Activated naive CD8-positive, alpha-beta T cell treated with anti-CD3 and anti-CD28 coated beads for 36 hours (primary cell): ENCODE measurements around the gene DPP3. TPM values are rescaled to one million over a fixed set of nuclear protein-coding genes. Genes with fewer than 3 reads are reported as not detected.

Experiments used
- DNase-seq: peaks from one replicate; pipeline ENCODE4 v3.0.0; 2021
- H3K27ac Mint-ChIP-seq: one replicate; pipeline ENCODE4 v1.8.0; 2022; ENCODE audit warnings: mild to moderate bottlenecking, moderate library complexity, mixed read lengths
- H3K27me3 Mint-ChIP-seq: one replicate; pipeline ENCODE4 v1.8.0; 2022; ENCODE audit warnings: mild to moderate bottlenecking, mixed read lengths
- H3K36me3 Mint-ChIP-seq: one replicate; pipeline ENCODE4 v1.8.0; 2021; ENCODE audit warnings: mild to moderate bottlenecking, mixed read lengths
- H3K4me1 Mint-ChIP-seq: one replicate; pipeline ENCODE4 v1.8.0; 2021; ENCODE audit warnings: mixed read lengths
- H3K4me3 Mint-ChIP-seq: one replicate; pipeline ENCODE4 v1.8.0; 2022; ENCODE audit warnings: mild to moderate bottlenecking, moderate library complexity, mixed read lengths
- H3K9me3 Mint-ChIP-seq: one replicate; pipeline ENCODE4 v1.8.0; 2022; ENCODE audit warnings: mixed read lengths
- total RNA-seq, 2 experiments: library from RNA; stranded (reverse); gene quantifications; one replicate each; pipeline ENCODE4 v1.2.3, GENCODE V29; 2021

DPP3 gene
- total RNA-seq, 2 experiments from 2014 or later: 70.7 to 75.3 TPM

- Mint-ChIP-seq H3K9me3 (no peaks in the 10 kb centered on the region), H3K4me3 (no peak overlapping the region)
- DNase-seq: no peak
These were observed 67.4 kb downstream of the DPP3 start for GRCh38 chr11:66547662-66548009.

DNA sequence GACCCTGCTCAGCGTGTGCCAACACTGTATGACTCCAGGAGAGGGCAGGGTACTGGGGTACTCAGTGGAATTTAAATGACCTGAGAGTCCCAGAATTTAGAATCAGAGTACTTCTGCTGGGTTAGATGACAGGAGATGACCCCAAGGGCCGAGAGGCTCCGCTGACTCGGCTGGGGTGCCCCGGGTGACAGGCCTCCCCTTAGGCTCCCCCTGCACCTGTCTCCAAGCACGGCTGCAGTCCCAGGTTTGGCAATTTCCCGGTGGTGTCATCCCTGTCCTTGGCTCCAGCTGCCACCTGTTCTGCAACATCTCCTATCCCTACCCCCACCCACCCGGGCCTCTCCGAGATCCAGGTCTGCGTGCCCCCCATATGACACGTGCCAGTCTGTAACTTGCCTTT is 67.8 kb downstream of the DPP3 start:
- peaks cover 20% of the 10 kb centered on the region for H3K4me1 Mint-ChIP-seq
- no peak for DNase-seq
- no peak overlapping the region for H3K27ac Mint-ChIP-seq
- no peak overlapping the region for H3K4me3 Mint-ChIP-seq
- H3K27me3 Mint-ChIP-seq: no peaks in the 10 kb centered on the region
- H3K36me3 Mint-ChIP-seq: no peaks in the 10 kb centered on the region
- no peaks in the 10 kb centered on the region for H3K9me3 Mint-ChIP-seq

More at GRCh38 chr11:66547662-66548009, 67.4 kb downstream of the DPP3 start:
- H3K27me3 Mint-ChIP-seq: no peaks in the 10 kb centered on the region
- H3K36me3 Mint-ChIP-seq: no peaks in the 10 kb centered on the region
- H3K27ac Mint-ChIP-seq: no peak overlapping the region
- peaks cover 21% of the 10 kb centered on the region for H3K4me1 Mint-ChIP-seq

GRCh38 chr11:66548774-66549630 is 68.8 kb downstream of the DPP3 start:
- no peaks in the 10 kb centered on the region for H3K27me3 Mint-ChIP-seq
- H3K4me3 Mint-ChIP-seq: no peak overlapping the region
- H3K4me1 Mint-ChIP-seq: peaks cover 11% of the 10 kb centered on the region
- H3K36me3 Mint-ChIP-seq: no peaks in the 10 kb centered on the region
- H3K9me3 Mint-ChIP-seq: no peaks in the 10 kb centered on the region
- no peak overlapping the region for H3K27ac Mint-ChIP-seq
- DNase-seq: no peak

- Mint-ChIP-seq H3K36me3 (no peaks in the 10 kb centered on the region), H3K4me1 (peaks cover 6% of the 10 kb centered on the region), H3K27me3 (no peaks in the 10 kb centered on the region), H3K9me3 (no peaks in the 10 kb centered on the region), H3K27ac (no peak overlapping the region), H3K4me3 (no peak overlapping the region)
- no peak for DNase-seq
These were observed 69.5 kb downstream of the DPP3 start for GRCh38 chr11:66549696-66550095.

GRCh38 chr11:66550887-66551286 is 70.7 kb downstream of the DPP3 start:
- peaks cover 5% of the 10 kb centered on the region for H3K27me3 Mint-ChIP-seq
- H3K36me3 Mint-ChIP-seq: no peaks in the 10 kb centered on the region
- no peak overlapping the region for H3K27ac Mint-ChIP-seq
- H3K9me3 Mint-ChIP-seq: no peaks in the 10 kb centered on the region
- no peak overlapping the region for H3K4me3 Mint-ChIP-seq
- peaks cover 2% of the 10 kb centered on the region for H3K4me1 Mint-ChIP-seq
- no peak for DNase-seq

DNA sequence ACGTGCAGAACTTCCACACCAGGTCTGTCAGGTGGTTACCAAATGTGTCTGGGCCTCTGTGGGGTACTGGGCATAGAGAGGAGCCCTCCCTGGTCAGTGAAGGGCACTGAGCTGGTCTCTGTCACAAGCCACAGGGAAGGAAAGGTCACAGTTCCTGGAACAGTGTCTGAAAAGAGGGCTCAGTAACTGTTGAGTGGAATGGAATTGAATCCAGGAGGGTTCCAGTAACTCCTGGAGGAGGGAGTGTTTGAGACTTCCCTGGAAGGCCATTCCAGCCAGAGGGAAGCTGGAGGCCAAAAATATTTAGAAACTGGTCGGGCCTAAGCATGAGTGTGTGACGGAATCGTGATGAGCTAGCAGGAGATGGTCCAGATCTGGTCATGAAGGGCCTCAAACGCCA is 74.4 kb downstream of the DPP3 start:
- Mint-ChIP-seq H3K27ac (no peak overlapping the region), H3K4me1 (no peaks in the 10 kb centered on the region), H3K27me3 (peaks cover 26% of the 10 kb centered on the region)

DNA sequence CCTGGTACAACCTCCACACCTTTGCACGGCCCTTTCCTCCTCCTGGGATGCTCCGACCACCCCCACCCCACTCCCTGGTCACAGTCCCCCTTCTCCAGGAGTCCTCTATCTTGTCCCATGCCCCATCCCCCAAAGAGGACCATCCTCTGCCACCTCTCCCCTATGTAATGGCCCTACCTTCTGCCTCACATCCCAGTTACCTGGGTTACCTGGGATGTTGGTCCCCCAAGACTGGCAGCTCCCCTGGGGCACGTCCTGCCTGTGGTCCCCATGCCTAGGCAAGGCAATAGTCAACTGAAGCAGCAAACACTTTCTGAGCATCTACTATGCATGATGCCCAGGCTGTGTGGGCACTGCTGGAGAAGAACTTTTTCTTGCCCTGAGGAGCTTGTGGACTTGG is 75.2 kb downstream of the DPP3 start:
- Mint-ChIP-seq H3K4me1 (no peaks in the 10 kb centered on the region), H3K27ac (no peak overlapping the region), H3K36me3 (no peaks in the 10 kb centered on the region), H3K27me3 (peaks cover 26% of the 10 kb centered on the region), H3K4me3 (no peak overlapping the region), H3K9me3 (no peaks in the 10 kb centered on the region)
- DNase-seq: no peak

More for the DNA sequence above, 74.4 kb downstream of the DPP3 start:
- no peaks in the 10 kb centered on the region for H3K9me3 Mint-ChIP-seq
- no peak for DNase-seq
- no peaks in the 10 kb centered on the region for H3K36me3 Mint-ChIP-seq
- H3K4me3 Mint-ChIP-seq: no peak overlapping the region

DNA sequence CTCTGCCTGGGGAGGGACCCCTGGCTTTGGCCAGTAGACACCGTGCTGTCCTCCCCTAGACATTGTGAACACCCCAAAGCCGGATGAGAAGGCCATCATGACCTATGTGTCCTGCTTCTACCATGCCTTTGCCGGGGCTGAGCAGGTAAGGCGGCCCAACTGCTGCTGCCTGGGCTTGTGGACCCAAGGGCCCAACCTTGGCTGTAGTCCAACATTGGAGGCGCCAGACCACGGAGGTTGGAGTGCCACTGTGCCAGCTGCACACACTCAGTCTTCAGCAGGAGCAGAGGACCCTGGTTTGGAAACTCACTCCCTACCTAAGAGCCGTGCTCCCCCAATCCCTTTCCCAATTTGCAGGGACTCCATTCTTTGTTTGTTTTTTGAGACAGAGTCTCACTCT is 75.9 kb downstream of the DPP3 start:
- H3K4me3 Mint-ChIP-seq: no peak overlapping the region
- H3K9me3 Mint-ChIP-seq: no peaks in the 10 kb centered on the region
- no peaks in the 10 kb centered on the region for H3K36me3 Mint-ChIP-seq
- H3K27ac Mint-ChIP-seq: no peak overlapping the region
- no peaks in the 10 kb centered on the region for H3K4me1 Mint-ChIP-seq
- no peak for DNase-seq
- peaks cover 26% of the 10 kb centered on the region for H3K27me3 Mint-ChIP-seq

- Mint-ChIP-seq H3K9me3 (no peaks in the 10 kb centered on the region), H3K36me3 (no peaks in the 10 kb centered on the region), H3K27ac (no peak overlapping the region), H3K4me1 (no peaks in the 10 kb centered on the region), H3K4me3 (no peak overlapping the region), H3K27me3 (peaks cover 26% of the 10 kb centered on the region)
- DNase-seq: no peak
These were observed 77.6 kb downstream of the DPP3 start for GRCh38 chr11:66557733-66558326.

Other genes starting within 250 kb of the DPP3 start
- gene KLC2, start 222.7 kb upstream of the DPP3 start, total RNA-seq: 10 to 100 TPM; 39.4 to 40.2 TPM
- 100 to 1,000 TPM in 1 of 2 experiments, 10 to 100 TPM in 1; 97.6 to 102 TPM for gene RAB1B, start 211.8 kb upstream of the DPP3 start, total RNA-seq
- 1 to 10 TPM; 1.9 to 2.2 TPM for gene CNIH2, start 202.3 kb upstream of the DPP3 start, total RNA-seq
- gene YIF1A, start 191.3 kb upstream of the DPP3 start, total RNA-seq: 10 to 100 TPM; 64.1 to 72.4 TPM
- gene TMEM151A, start 188.5 kb upstream of the DPP3 start, total RNA-seq: not detected
- gene CD248, start 163.4 kb upstream of the DPP3 start, total RNA-seq: 10 to 100 TPM; 11.0 to 11.9 TPM
- 1 to 10 TPM; 1.5 to 1.6 TPM for gene RIN1, start 144.0 kb upstream of the DPP3 start, total RNA-seq
- gene BRMS1, start 135.3 kb upstream of the DPP3 start, total RNA-seq: 10 to 100 TPM; 47.5 to 48.8 TPM
- 10 to 100 TPM in 1 of 2 experiments, 1 to 10 TPM in 1; 9.5 to 10.0 TPM for gene B4GAT1, start 132.8 kb upstream of the DPP3 start, total RNA-seq
- 1 to 10 TPM; 8.1 to 9.0 TPM for gene SLC29A2, start 108.7 kb upstream of the DPP3 start, total RNA-seq
- under 1 TPM in 1 of 2 experiments, not detected in 1; 0.16 TPM for gene NPAS4, start 59.4 kb upstream of the DPP3 start, total RNA-seq
- 100 to 1,000 TPM; 159 to 161 TPM for gene MRPL11, start 41.6 kb upstream of the DPP3 start, total RNA-seq
- 1 to 10 TPM; 5.8 to 6.4 TPM for gene PELI3, start 13.5 kb upstream of the DPP3 start, total RNA-seq
- gene BBS1, start 30.2 kb downstream of the DPP3 start, total RNA-seq: 10 to 100 TPM in 1 of 2 experiments, 1 to 10 TPM in 1; 7.7 to 13.1 TPM
- 10 to 100 TPM in 1 of 2 experiments, 1 to 10 TPM in 1; 9.6 to 10.3 TPM for gene ZDHHC24, start 65.6 kb downstream of the DPP3 start, total RNA-seq
- gene ACTN3, start 66.5 kb downstream of the DPP3 start, total RNA-seq: under 1 TPM; 0.06 to 0.12 TPM
- gene CTSF, start 88.2 kb downstream of the DPP3 start, total RNA-seq: 1 to 10 TPM; 1.2 to 1.4 TPM
- gene CCDC87, start 112.6 kb downstream of the DPP3 start, total RNA-seq: under 1 TPM; 0.16 to 0.23 TPM
- 10 to 100 TPM; 19.7 to 20.9 TPM for gene CCS, start 112.8 kb downstream of the DPP3 start, total RNA-seq
- 100 to 1,000 TPM; 157 to 162 TPM for gene RBM14, start 136.2 kb downstream of the DPP3 start, total RNA-seq
- gene RBM4, start 158.3 kb downstream of the DPP3 start, total RNA-seq: 100 to 1,000 TPM; 134 to 140 TPM
- 10 to 100 TPM; 12.2 to 15.5 TPM for gene RBM4B, start 197.5 kb downstream of the DPP3 start, total RNA-seq
- gene SPTBN2, start 248.8 kb downstream of the DPP3 start, total RNA-seq: 1 to 10 TPM; 1.4 to 1.7 TPM